Adrenal gland (tissue), 5 donors: ENCODE data around the gene CD86.

Source experiments
- POLR2A ChIP-seq, 2 donors: fragments of 450-650 bp; IDR thresholded peaks; one replicate each; pipeline ENCODE4 v1.6.1; 2017; ENCODE audit warnings: antibody characterized with exemption in 2 of 2, mild to moderate bottlenecking in 2 of 2, moderate library complexity in 1 of 2
- TF ChIP-seq, protein P1 (sequence below), 6 experiments: fragments of 450-650 bp in 4 of 6; fragments of 200-600 bp in 2 of 6; sonication (generic) in 1 of 6; IDR thresholded peaks; 1 replicate in 5 of 6; 2 replicates in 1 of 6; pipeline versions ENCODE4 v1.5.1 to v1.8.0; 2016 to 2021; ENCODE audit warnings: antibody characterized with exemption in 6 of 6, mild to moderate bottlenecking in 2 of 6, moderate library complexity in 1 of 6
- donor health status: DM: no; HTN: no; CAD: no.

DNA sequence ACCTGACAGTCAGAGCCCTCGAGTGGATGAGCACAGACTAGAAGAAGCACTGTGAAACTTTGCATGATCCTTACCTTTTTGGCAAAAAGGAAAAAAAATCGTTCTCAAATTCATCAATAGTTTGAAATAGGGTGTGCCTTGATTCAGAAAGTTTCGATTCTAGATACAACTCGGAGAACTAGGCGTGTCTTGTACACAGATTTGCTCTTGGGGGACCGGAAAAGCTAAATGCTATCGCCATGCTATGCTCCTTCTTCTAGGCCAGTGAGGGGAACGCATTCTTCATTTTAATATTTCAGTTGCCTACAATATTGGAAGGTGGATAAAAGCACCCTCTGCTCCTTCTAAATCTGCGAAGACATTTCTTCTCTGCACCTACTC, 25.0 kb downstream of the CD86 start:
- TF ChIP-seq, protein P1, sequence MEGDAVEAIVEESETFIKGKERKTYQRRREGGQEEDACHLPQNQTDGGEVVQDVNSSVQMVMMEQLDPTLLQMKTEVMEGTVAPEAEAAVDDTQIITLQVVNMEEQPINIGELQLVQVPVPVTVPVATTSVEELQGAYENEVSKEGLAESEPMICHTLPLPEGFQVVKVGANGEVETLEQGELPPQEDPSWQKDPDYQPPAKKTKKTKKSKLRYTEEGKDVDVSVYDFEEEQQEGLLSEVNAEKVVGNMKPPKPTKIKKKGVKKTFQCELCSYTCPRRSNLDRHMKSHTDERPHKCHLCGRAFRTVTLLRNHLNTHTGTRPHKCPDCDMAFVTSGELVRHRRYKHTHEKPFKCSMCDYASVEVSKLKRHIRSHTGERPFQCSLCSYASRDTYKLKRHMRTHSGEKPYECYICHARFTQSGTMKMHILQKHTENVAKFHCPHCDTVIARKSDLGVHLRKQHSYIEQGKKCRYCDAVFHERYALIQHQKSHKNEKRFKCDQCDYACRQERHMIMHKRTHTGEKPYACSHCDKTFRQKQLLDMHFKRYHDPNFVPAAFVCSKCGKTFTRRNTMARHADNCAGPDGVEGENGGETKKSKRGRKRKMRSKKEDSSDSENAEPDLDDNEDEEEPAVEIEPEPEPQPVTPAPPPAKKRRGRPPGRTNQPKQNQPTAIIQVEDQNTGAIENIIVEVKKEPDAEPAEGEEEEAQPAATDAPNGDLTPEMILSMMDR (IDR thresholded peaks at IDR 0.05) = no peak
- no peak for TF ChIP-seq POLR2A (IDR thresholded peaks at IDR 0.05)
